GM10266 (cell line): Measurements from ENCODE around the gene KLF14.

Source experiments
- DNase-seq: peaks from one replicate; pipeline ENCODE4 v3.0.0; 2012; ENCODE audit errors: extremely low spot score
- CTCF ChIP-seq: IDR thresholded peaks from 2 replicates; pipeline ENCODE4 v1.5.1; 2012; ENCODE audit warnings: mild to moderate bottlenecking, low read depth; ENCODE audit not compliant: control insufficient read depth, insufficient read depth; ENCODE audit errors: missing control alignments

KLF14 gene

GRCh38 chr7:130752424-130752823 lies 18.4 kb upstream of the KLF14 start:
- no peak for DNase-seq
- no peak for TF ChIP-seq CTCF

DNA sequence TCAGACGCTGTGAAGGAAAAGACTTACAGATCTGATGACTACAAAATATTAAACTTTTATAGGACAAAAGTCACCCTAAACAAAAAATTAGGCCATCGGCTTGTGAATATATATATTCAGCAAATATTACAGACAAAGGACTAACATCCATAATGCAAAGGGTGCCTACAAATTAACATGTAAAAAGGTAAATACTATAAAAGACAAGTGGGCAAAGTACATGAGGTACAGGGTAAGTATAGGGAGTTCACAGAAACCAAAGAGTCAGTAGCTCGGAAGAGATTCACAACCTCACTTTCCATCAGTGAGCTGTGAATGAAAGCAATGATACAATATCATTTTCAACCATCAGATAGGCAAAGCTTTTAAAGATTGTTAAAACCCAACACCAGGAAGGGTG lies 16.7 kb upstream of the KLF14 start:
- no peak for DNase-seq
- no peak for TF ChIP-seq CTCF

DNA sequence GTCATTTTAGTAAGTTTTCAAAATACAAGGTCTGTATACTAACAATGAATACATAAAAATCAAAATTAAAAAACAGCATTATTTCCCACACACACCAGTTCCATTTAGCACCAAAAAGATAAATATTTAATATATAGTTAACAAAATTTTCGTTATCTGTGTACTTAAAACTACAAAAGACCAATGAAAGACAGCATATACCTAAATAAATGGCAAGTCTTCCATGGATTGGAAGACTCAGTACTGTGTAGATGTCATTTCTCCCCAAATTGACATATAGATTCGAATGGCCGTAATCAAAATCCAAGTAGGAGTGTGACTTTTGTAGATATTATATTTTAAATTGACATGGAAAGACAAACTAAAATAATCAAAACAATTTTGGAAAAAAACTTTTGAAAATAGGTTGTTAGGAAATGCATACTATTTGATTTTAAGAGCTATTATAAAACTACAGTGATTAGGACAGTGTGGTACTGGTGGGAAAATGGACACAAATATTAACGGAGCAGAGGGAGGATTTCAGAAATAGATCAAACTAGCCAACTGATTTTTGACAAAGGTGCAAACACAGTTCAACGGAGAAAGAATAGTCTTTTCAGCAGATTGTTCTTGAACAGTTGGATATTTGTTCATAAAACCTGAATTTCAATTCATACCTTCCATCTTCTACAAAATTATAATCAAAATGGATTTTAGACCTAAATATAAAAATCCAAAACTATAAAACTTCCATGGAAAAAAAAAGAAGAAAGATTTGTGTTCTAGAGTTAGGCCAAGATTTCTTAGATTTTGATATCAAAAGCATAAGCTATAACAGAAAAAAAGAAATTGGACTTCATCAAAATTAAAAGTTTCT lies 14.8 kb upstream of the KLF14 start:
- TF ChIP-seq CTCF: no peak
- DNase-seq: no peak

DNA sequence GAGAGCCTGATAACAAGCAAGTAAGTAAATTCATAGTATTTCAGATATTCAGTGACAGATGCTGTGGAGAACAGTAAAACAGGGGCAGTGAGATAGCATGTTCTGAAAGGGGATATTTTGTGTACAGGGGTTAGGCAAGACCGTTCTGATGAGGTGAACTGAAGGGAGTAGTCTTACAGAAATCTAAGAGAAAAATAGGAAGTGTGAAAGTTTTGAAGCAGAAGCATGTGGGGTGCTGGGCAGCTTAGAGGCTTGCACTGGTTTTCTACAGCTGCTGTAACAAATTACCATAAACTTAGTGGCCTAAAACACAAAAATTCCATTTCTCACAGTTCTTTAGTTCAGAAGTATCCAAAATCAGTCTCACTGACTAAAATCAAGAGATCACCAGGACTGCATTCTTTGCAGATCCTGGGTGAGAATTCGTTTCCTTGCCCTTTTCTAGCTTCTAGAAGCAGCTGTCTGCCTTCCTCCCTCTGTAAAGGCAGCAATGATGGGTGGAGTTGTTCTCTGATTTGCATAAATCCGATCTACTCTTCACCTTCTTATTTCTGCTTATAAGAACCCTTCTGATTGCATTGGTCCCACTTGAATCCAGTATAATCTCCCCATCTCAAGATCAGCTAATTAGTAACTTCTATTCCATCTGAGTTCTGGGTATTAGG lies 7.5 kb upstream of the KLF14 start:
- DNase-seq: no peak
- no peak for TF ChIP-seq CTCF

GRCh38 chr7:130740606-130741005 lies 6.6 kb upstream of the KLF14 start:
- no peak for DNase-seq
- TF ChIP-seq CTCF: no peak

- no peak for TF ChIP-seq CTCF
- DNase-seq: no peak
These were observed 2.4 kb upstream of the KLF14 start for GRCh38 chr7:130736298-130736900.
